ENCODE measurements around the gene CELSR1.

CELSR1 gene

GRCh38 chr22:46462726-46463371, 74.6 kb downstream of the CELSR1 start:
- DNase-seq (ENCODE audit: low read depth in 2 of 2, low spot score in 1 of 2): no peak

DNA sequence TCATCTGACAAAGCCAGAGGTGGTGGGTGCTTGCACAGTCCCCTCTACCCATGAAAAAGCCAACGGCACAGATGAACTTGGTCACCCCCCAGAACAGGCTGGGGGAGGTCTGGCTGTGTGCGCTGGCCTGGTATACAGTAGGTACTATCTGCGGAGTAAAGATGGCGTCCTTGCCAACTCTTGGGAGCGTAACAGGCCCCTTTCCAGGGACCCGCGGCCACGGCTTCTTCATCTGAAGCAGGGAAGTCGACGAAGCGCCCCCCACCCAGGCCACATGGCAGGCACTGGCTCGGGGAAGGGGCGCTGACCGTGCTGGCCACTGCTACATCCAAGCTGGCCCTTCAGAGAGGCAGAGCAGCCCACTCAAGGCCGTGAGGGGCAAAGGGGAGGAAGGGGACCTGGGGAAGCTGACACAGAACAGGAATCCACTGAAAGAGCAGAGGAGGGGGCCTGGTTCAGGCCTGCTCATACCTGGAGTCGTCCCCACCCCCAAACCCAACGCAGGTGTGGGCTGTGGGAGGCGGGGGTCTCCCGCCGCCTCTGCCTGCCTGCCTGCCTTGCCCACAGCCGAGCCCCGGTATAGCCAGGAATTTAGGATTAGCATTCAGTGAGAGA, 75.7 kb downstream of the CELSR1 start:
- no peak for DNase-seq (ENCODE audit: low read depth in 2 of 2, low spot score in 1 of 2)

- DNase-seq (ENCODE audit: low read depth in 2 of 2, low spot score in 1 of 2): no peak
These were observed 76.6 kb downstream of the CELSR1 start for GRCh38 chr22:46460857-46461256.

GRCh38 chr22:46459347-46460065, 77.9 kb downstream of the CELSR1 start:
- DNase-seq (ENCODE audit: low read depth in 2 of 2, low spot score in 1 of 2): no peak

DNA sequence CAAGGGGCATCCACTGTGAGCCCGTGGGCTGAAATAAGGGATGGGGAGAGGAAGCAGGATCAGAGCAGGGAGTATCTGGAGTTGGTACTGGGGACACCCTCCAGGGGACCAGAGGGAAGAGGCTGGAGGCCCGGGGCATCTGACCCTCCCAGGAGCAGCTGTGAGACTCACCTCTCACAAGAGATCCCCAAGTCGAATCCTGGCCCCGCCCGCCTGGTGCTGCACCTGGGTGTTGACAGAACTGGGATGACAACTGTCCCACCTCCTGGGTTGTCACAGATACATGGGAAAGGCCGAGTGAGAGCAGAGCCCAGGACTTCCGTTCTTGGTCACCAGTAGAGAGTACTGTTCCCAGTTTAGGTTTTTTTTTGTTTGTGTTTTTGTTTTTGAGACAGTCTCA, 78.9 kb downstream of the CELSR1 start:
- DNase-seq (ENCODE audit: low read depth in 2 of 2, low spot score in 1 of 2): no peak

DNA sequence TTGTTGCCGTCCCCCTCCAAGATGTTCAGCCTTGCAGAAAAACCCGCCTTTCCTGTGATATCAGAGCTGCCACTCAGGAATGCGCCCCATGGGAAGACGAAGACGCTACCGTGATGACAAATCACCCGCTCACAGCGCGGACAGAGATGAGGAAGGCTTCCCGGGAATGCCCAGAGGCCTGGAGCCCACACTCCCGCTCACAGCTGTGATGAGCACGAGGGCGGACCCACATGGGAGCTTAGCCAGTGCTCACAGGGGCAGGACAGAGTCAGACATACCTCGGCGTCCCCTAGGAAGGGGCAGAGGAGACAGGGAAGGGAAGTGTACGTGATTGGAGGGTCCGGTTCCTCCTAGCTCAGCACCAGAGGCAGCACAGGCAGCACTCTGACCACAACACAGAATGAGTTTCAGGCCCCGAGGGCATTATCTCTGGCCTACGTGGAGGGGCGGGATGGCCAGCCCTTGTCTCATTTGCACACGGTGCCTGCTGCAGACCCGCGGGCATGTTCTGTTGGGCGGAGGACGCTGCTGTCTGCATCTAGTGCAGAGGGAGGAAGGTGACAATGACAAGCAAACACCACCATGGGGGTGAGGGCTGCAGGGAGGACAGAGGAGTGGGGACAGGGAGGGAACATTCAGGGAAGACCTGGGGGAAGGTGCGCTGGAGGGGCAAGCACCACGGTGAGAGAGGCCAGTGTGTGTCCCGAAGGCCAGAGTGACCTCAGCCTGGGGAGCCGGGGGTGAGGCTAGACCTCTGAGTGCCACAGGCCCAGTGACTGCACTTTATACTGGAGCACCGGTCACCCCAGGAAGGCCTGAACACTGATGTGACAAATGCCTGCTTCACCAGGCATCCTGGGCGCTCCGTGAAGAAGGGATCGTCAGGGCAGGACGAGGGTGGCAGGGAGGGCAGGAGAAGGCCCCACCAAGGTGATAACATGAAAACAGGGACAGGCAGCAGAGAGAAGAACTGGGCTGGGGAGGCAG, 79.6 kb downstream of the CELSR1 start:
- no peak for DNase-seq (ENCODE audit: low read depth in 2 of 2, low spot score in 1 of 2)

- DNase-seq (ENCODE audit: low read depth in 2 of 2, low spot score in 1 of 2): no peak
These were observed 80.6 kb downstream of the CELSR1 start for GRCh38 chr22:46456818-46457163.

DNA sequence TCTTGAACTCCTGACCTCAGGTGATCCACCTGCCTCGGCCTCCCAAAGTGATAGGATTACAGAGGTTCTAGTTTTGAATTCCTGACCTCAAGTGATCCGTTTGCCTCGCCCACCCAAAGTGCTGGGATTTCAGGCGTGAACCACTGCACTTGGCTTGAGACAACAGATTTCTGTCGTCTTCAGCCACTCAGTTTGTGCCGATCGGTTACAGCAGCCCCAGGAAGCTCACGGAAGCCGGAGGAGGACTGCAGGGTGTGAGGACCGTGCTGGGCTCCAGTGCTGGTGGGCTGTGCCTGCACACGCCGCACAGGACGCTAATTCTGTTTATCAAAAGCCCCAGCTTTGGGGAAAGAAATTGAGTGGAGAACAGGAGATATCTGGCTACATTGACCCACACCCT, 82.0 kb downstream of the CELSR1 start:
- no peak for DNase-seq (ENCODE audit: low read depth in 2 of 2, low spot score in 1 of 2)

- no peak for DNase-seq (ENCODE audit: low read depth in 2 of 2, low spot score in 1 of 2)
These were observed 82.7 kb downstream of the CELSR1 start for GRCh38 chr22:46454504-46455269.

GRCh38 chr22:46453829-46454503, 83.5 kb downstream of the CELSR1 start:
- no peak for DNase-seq (ENCODE audit: low read depth in 2 of 2, low spot score in 1 of 2)

DNA sequence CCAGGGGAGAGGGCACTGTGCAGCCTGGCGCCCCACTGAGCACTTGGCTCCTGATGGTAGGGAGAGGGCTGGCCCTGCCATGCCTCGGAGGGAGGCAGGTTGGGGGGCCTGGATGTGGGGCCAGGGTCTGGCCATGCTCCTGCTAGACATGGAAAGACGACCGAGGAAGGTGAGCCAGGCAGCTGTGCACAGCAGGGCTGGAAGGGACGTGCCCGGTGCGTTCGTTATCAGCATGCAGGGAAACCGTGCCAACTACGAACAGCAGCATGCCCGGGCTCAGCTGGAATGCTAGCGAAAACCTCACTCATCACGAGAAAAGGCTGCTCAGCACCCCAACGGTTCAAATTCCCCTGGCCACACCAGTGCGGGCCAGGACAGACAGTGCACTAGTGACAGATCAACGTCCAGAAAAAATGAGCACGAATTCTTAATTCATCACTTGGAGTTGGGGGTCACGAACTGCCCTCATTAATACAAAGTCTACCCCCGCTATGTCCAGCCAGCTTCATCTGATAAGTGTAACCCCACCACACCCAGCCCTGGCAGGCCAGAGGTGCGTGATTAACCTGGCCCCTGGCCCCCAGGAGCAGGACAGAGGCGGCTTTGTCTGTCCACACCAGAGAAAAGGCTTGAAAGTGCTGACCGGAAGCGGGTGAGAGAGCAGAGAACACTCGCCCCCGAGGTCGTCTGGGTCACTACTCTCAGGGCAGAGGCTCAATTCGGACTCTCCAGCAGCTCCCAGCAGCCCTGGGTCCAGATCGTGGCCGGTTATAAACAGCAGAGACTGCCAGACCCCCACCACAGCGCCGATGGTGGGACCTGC, 84.2 kb downstream of the CELSR1 start:
- no peak for DNase-seq (ENCODE audit: low read depth in 2 of 2, low spot score in 1 of 2)

- DNase-seq (ENCODE audit: low read depth in 2 of 2, low spot score in 1 of 2): no peak
These were observed 85.0 kb downstream of the CELSR1 start for GRCh38 chr22:46452195-46453005.

DNA sequence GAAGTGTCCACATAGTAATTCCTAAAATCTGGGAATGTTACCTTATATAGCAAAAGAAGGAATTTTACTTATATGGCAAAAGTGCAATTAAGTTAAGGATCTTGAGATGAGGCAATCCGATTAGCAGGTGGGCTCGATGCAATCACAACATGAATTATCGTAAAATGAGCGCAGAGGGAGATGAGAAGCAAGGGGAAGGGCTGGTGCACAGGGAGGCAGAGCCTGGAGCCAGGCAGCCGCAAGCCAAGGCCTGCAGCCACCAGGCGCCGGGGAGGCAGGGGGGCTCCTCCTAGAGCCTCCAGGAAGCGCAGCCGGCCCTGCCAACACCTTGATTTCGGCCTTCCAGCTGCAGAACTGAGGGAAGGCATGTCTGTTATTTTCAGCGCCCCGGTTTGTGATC, 85.7 kb downstream of the CELSR1 start:
- DNase-seq (ENCODE audit: low read depth in 2 of 2, low spot score in 1 of 2): no peak

GRCh38 chr22:46450931-46451561, 86.4 kb downstream of the CELSR1 start:
- DNase-seq (ENCODE audit: low read depth in 2 of 2, low spot score in 1 of 2): no peak

- DNase-seq (ENCODE audit: low read depth in 2 of 2, low spot score in 1 of 2): no peak
These were observed 87.3 kb downstream of the CELSR1 start for GRCh38 chr22:46449974-46450745.

DNA sequence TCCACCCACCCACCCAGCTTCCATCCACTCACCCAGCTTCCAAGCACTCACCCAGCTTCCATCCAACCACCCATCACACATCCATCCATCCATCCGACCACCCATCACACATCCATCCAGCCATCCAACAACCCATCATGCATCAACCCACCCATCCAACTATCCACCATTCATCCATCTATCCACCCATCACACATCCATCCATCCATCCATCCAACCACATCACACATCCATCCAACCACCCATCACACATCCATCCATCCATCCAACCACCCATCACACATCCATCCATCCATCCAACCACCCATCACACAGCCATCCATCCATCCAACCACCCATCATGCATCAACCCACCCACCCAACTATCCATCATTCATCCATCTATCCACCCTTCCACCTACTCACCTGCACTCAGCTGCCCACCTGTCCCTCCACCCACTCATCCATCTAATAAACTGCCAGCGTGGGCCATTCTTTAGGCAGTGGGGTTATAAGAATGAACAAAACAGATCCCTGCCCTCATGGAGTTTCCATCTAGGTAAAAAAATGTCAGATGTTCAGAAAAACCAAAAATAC, 88.2 kb downstream of the CELSR1 start:
- DNase-seq (ENCODE audit: low read depth in 2 of 2, low spot score in 1 of 2): no peak

- no peak for DNase-seq (ENCODE audit: low read depth in 2 of 2, low spot score in 1 of 2)
These were observed 89.1 kb downstream of the CELSR1 start for GRCh38 chr22:46448333-46448732.

All from stimulated activated CD8-positive, alpha-beta memory T cell treated with anti-CD3 and anti-CD28 coated beads, Interleukin-4, amount 100 ng/mL, for 1 hour (primary cell).